ENCODE data around the gene BIRC6.
A peak's percentile ranks its signal among the peaks of the same experiment; 100 is the strongest.
"Not testable (repeated sequence)": the region's sequence is repeated elsewhere in the genome, so short reads cannot be mapped to it uniquely, and the experiment has no call there.

Gene BIRC6

DNA sequence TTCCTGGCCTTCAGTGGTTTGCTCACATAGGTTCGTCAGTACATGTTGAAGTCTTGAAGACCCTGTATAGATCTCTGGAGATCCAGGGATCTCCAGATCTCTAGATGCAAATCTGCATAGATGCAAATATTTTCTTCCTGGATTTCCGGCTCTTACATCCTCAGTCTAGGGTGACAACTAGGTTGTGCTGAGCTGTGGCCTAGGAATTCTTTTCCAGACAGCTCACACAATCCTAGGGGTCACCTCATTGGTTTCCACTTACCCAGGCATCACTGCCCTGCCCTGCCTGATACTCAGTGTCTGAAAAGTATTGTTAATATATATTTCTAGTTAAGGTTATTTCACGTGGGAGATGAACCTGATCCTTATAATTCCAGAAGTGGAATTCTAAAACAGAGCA, 165.9 kb downstream of the BIRC6 start:
- DNase-seq, result no peak

DNA sequence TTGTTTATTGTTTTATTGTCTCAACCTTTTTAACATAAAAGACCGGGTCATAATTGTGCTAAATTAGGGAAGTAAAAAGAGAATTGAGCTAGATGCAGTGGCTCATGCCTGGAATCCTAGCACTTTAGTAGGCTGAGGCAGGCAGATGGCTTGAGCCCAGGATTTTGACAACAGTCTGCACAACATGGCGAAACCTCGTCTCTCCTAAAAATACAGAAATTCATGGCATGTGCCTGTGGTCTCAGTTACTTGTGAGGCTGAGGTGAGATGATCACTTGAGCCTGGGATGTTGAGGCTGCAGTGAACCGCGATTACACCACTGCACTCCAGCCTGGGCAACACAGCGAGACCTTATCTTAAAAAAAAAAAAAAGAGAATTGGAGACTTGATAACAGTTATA, 166.9 kb downstream of the BIRC6 start:
- DNase-seq, result no peak

DNA sequence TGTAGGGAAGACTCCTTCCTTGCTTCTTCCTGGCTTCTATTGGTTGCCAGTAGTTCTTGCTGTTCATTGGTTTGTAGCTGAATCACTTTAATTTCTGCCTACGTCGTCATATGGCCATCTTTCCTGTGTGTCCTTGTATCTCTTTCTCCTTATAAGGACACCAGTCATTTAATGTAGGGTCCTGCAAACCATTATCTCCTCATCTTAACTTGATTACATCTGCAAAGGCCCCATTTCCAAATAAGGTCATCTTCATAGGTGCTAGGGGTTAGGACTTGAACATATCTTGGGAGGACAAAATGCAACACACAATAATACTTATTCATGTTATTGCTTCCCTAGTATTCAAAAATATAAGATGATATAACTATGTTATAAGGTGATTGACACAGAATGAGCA, 175.5 kb downstream of the BIRC6 start:
- no peak for DNase-seq

DNA sequence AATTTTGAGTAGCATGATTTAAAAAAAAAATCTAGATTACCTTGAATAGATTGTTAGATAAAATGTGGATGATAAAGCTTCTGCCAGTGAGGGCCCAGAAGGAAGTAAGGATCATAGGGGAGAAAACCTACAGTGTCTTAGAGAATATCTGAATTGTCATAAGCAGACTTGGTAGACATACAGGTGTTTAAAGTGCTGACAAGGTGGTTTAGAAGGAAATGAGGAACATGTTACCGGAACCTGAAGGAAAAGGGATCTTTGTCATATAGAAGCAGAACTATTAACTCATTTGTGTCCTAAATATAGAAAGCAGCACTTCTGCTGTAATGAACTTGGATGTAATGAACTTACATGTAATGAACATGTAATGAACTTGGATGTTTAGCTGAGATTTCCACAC, 176.1 kb downstream of the BIRC6 start:
- DNase-seq, result no peak

DNA sequence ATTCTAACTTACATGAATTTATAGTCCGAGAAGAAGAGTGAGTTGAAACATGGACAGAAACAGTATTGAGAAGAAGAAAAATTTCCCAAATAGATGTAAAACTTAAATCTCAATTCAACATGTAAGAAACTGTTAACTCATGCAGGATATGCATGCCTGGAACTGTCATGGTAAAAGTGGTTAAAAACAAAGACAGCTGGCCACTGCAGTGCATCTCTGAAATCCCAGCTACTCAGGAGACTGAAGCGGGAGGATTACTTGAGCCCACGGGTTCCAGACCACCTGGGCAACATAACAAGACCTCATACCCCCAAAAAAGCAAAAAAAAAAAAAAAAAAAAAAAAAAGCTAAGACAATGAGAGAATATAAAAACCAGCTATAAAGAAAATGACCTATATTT, 178.0 kb downstream of the BIRC6 start:
- no peak for DNase-seq

DNA sequence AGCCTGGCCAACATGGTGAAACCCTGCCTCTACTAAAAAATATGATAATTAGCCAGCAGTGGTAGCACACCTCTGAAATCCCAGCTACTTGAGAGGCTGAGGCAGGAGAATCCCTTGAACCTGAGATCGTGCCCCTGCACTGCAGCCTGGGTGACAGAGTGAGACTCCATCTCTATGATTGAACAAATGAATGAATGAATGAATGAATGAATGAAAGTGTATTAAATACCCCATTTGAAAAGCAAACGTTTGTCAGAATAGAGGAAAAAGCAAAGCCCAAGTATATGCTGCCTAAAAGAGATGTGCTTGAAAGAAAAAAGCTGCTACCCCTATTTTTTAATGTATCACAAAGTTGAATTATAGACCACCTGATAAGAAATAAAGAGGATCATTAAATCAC, 181.9 kb downstream of the BIRC6 start:
- DNase-seq, result no peak

DNA sequence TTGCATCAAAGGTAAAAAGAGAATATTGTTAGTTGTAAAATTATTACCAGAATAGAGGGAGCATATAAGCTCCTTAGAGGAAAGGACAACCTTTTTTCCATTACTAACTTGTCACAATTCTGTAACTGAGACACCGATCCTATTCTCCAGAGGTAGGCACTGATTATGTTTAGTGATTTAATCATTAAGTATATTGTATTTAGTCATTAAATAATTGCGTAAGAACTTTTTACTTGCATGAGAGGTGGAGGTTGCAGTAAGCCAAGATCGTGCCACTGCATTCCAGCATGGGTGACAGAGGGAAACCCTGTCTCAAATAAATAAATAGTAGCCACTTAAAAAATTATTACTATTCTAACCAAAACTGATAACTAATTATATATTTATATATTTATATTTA, 195.7 kb downstream of the BIRC6 start:
- DNase-seq, result not testable (repeated sequence)

DNA sequence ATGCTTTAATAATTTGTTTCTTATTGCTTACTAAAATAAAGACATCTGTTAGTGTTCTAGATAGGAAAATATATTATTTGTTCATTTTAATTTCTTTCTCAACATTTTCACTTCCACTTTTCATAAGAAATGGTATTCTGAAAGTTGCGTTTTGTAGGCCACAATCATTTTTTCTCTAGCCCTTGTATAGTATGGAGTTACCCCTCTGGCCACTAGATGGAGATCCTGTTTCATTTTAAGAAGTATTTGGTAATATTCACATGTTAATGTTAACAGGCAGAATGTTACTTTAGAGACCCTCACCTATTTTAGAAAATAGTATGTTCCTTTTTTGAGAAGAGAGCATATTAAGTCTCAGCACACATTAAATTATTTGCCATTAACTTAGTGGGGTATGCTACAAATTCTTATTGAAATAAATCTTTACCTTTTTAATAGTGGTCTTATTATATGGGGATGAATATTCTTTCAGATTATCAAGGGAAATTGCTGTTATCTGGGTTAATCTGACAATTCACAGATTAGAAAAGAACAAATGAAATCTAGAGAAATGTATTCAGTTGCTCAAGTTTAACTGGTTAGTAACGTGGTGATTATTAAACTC, 197.1 kb downstream of the BIRC6 start:
- DNase-seq, result peak; percentile 83

DNA sequence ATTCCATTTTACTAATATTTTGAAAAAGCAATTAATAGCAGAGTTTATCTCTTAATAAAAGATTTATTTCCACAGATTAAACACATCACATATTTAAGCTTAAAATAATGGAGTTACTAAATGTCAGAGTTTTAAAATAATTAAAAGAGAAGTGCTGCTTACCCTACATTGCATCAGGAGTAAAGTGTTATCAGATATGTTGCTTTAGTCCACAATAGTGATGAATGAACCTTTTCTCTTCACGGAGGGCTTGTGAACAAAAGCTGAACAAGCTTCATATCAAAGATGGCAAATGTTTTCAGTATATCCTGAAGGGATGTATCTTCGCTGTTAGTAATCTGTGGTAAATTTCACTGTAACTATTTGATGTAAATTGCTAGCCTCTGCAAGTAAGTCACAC, 201.7 kb downstream of the BIRC6 start:
- DNase-seq, result no peak

DNA sequence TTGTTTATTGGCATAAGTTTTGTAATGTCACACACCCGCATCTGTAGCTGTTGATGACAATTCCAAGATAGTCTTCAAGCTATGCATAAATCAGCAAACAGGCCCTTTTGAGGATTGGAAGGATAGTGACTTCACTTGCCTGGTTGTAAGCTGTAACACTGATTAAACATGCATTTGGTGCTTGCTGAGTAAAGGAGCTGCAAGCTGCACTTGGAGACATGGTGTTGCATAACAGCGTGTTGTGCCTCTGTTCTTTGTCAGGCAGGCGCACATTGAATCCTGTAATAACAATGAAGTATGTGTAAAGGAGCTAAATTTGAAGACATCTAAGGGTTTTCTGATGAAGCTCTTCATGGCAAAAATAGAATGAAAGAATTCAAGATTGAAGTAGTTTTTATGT, 202.3 kb downstream of the BIRC6 start:
- peak; percentile 47 for DNase-seq

DNA sequence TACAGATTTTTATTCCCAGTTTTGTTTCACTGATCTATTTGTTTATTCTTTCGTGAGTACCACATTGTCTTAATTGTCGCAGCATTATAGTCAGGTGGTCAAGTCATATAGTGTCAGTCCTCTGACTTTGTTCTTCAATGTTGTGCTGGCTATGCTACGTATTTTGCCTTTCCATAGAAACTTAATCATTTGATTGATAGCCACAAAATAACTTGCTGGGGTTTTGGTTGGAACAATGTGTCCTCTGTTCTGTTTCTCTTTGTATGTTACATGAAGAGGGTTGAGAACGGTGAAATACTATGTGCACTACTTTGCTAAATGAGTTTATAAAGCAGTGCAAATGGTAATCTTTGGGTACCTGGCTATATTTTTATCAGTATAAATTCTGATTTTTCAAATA, 206.1 kb downstream of the BIRC6 start:
- DNase-seq, result no peak

DNA sequence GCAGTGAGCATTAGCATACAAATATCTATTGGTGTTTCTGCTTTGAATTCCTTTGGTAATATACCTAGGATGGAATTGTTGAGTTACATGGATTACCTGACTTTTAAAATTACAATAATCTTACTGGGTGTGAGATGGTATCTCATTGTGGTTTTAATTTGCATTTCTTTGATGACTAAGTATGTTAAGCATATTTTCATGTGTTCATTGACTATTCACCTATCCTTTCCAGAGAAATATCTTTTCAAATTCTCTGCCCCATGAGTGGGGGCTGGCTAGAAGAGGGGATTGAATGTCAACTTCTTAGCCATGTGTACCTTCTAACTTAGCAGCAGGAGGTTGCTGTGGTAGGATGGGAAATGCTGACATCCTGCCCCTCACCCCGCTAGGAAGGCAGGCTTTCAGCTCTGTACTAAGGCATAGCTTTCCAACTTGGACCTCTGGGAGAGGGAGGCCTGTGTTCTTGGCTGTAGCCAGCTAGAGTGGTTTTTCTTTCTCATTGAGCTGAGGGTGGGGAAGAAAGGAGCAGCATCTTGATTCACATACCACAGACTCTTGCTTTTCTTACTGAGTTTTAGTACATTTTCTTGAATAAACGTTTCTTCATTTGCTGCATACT, 207.7 kb downstream of the BIRC6 start:
- DNase-seq, result no peak

DNA sequence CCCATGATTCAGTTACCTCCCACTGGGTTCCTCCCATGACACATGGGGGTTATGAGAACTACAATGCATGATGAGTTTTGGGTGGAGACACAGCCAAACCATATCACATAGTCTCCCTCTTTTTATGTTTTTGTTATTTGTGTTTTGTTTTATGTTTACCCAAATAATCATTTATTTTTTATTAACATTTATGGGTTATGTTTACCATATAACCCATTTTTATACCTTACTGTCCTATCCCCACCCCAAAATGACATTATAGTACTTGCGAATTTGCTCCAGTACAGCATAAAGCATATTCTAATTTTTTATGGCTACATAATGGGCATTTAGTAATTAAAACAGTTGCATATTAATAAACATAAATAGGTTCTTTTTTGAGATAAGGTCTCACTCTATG, 209.1 kb downstream of the BIRC6 start:
- no peak for DNase-seq

DNA sequence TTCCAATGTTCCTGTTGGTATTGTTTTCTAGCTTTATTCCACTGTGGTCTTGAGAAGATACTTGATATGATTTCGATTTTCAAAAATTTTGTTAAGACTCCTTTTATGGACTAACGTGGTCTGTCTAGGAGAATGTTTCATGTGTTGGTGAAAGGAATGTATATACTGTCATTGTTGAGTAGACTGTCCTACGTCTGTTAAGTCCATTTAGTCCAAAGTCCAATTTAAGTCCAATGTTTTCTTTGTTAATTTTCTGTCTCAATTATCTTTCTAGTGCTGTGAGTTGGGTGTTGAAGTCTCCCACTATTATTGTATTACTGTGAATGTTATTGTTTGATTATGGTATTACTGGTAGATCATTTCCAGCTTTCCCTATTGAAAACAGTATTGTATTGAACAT, 215.2 kb downstream of the BIRC6 start:
- no peak for DNase-seq

DNA sequence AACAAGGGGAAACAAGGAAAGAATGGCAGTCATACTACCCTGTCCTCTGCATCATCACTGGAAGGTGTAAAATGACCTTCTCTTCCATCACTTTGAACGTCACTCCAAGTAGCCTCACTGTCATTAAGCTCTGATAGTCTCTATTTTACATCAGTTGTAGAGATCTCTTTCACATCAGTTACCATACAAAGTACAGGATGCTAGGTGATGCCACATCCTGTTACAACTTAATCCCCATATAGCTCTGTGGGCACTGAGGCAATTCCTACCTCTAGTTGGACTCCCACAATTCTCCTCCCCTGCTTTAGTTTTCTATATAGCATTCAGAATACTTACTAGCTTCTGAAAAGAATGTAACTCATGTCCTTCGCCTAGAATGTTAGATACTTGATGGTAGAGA, 215.9 kb downstream of the BIRC6 start:
- DNase-seq, result no peak

DNA sequence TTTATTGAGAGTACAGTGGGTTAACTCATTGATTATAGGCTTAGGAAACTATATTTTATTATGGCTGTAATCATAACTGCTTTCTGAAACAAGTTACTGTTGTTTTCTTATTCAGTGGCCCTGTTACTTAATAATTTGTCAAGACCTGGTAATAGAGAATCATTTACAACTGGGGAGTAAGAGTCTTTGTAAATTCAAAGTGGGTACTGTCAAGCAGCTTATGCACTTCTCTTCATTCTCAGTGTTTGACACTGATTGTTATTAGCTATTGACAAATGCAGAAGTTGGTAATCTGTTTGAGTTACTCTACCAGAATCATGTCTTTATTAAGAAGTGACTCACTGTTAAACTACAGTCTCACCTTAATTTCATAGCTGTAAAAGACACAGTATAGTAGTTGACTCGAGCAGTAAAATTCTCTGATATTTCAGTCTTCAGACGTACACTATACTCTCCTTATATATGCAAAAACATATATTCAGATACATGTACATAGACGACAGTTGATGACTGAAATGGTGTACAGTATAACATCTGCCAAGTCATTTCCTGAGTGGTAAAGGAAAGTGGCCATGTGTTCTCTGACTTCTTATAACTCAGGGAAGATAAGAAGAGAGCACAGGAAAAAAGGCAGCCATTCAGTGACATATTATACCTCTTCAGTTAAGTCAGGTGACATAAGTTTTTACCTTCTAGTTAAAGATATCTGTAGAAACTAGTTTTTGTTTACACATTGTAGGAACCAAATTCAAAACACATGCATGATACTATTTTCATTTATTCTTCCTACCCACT, 235.0 kb downstream of the BIRC6 start:
- peak; percentile 19 for DNase-seq

DNA sequence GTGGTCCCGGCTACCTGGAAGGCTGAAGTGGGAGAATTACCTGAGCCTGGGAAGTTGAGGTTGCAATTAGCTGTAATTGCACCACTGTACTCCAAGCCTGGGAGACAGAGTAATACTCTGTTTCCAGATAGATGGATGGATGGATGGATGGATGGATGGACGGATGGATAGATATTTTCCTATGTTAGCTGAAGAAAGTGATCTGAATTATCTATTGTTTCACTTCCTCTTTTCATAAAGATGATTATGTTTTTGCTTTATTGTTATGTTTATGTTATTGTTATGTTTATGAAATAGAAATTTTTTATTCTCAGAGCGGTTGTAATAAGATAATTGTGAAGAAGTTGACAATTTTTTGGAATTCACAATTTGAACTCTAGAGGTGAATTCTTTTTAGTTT, 237.8 kb downstream of the BIRC6 start:
- DNase-seq, result no peak

DNA sequence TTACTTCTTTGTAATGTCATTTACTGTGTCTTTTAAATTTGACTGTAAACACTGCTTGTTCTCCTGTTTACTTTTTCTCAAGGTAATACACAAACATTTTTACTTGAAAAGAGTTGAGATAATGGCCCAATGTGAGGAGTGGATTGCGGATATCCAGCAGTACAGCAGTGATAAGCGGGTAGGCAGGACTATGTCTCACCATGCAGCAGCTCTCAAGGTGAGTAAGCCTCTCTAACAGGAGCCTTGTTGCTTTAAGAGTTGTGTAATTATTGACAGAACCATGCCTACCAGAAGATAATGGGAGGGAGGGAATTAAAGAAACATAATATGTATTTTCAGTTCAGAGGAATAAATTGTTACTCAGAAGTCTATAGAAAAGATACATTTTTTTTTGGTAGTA, 254.5 kb downstream of the BIRC6 start:
- DNase-seq, result no peak

DNA sequence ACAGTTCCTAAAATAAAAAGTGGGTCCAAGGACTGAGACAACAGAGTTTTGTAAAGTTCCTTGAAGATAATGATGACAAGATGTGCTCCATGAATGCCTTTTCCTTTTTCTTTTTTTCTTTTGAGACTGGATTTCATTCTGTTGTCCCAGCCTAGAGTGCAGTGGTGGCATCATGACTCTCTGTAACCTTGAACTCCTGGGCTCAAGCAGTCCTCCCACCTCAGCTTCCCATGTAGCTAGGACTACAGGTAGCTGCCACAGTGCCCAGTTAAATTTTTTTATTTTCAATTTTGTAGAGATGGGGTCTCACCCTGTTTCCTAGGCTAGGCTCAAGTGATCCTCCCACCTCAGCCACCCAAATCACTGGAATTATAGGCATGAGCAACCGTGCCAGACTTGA, 254.9 kb downstream of the BIRC6 start:
- DNase-seq, result no peak

DNA sequence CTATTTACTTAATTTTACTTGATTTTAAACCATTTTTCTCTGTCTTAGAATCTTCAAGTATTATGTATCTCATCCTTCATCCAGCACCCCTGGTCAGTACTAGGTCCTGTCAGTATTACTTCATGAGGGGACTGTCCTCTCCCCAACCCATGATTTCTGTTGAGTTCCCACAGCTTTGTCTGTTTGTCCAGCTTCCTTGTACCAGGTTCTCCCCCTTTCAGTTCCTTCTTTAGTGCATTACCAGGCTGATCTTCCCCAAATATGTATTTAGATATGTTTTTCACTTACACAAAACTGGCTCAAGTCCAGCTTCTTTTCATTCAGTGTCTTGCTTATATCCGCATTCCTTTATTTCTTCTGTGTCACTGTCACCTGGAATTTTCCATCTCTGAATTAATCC, 257.3 kb downstream of the BIRC6 start:
- peak; percentile 58 for DNase-seq

DNA sequence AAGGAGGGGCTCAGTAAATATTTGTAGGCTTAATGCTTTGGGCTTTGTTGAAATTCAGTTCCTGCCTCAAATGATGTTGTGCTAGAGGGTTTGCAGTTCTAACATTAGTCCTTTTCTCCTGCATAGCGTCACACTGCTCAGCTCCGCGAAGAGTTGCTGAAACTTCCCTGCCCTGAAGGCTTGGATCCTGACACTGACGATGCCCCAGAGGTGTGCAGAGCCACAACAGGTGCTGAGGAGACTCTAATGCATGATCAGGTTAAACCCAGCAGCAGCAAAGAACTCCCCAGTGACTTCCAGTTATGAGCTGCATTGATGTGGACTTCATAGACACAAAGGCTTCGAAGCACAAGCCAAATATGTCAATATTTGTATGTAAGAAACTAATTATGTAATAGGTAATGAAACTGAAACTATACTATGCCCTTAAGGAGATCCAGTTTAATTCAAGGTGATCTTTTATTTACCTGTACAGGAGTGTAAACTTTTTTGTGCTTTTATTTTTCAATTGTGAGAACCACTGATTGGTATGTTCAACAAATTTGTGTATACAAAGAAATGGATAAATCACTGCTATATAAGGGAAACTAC, 260.9 kb downstream of the BIRC6 start:
- DNase-seq, result no peak

DNA sequence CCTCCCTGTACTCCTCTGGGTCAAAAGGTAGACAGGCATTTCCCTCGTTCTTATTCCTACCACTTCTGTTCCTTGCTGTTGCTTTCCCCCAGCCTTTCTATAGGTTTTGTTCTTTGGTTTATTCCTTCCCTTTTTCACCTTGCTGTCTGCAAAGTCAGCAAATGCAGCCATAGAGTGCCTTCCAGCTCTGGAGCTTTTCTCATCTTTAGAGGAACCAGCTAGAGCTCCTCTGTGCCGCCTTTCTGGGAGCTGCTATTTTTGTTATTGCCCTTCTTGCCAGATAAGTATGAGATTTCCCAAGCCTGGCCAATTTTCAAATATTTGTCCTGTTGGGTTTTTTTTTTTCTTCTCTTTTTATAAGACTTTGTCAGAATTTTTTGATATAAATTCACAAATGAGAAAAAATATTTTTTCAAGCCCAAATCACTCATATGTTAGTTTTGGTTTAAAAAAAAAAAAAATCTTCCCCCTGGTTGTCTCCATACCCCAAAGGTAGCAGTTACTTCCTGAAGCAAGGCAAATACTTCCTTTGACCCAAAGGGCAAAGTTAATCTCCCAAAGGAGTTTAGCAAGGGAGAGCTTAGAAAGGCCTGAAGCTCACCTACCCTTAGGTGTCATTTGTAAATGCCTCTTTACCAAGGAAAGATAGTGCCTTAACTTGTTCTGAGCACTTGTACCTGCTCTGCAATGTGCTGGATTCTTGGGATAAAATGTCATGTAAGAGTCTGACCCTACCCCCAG, 265.9 kb downstream of the BIRC6 start:
- no peak for DNase-seq

DNA sequence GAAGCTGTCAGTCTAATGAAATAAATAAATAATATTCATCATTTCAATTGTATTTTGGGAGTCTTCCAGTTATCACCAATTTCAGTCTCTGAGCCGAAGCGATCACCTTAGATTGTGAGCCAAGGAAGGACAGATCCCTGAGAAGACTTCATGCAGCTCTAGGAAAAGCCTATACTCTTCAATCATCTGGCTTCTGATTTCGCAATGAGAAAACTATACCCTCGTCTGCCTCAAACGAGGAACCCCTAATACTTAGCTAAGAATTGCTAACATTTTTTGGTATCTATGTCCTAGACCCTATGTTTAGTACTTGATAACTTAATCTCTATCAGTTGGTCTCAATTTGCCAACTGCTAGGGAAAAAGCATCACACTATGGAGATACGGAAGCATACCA, 266.5 kb downstream of the BIRC6 start:
- DNase-seq, result no peak

Data from inflammatory macrophage treated with lipopolysaccharide for 4 hours (primary cell).